GM21576 (cell line): Measurements from ENCODE around the gene RAD50.

Experiments
- ATAC-seq: cut with Tn5 transposase; IDR thresholded peaks from one replicate; pipeline ENCODE4 v1.9.1; 2021; ENCODE audit warnings: mild to moderate bottlenecking, moderate library complexity; ENCODE audit not compliant: unreplicated experiment

RAD50 gene

DNA sequence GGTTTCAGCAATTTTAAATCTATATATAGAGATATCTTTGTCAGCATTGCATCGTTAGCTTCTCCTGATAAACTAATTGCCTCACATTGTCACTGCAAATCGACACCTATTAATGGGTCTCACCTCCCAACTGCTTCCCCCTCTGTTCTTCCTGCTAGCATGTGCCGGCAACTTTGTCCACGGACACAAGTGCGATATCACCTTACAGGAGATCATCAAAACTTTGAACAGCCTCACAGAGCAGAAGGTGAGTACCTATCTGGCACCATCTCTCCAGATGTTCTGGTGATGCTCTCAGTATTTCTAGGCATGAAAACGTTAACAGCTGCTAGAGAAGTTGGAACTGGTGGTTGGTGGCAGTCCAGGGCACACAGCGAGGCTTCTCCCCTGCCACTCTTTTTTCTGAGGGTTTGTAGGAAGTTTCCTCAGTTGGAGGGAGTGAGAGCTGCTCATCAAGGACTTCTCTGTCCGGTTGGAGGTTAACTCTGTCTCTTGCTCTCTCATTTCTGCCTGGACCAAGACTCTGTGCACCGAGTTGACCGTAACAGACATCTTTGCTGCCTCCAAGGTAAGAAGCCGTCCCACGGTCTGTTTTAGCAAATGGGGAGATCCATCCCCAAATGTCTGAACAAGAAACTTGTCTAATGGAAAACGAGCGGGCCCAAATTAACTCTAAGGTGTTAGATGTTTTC lies 117.3 kb downstream of the RAD50 start, which contains the start of gene IL4:
Gene IL4, plus strand, starts transcription at position 51 of the 692 bp plus-strand sequence. Its CDS starts 62 bp downstream, at position 113.
- ATAC-seq: no peak

DNA sequence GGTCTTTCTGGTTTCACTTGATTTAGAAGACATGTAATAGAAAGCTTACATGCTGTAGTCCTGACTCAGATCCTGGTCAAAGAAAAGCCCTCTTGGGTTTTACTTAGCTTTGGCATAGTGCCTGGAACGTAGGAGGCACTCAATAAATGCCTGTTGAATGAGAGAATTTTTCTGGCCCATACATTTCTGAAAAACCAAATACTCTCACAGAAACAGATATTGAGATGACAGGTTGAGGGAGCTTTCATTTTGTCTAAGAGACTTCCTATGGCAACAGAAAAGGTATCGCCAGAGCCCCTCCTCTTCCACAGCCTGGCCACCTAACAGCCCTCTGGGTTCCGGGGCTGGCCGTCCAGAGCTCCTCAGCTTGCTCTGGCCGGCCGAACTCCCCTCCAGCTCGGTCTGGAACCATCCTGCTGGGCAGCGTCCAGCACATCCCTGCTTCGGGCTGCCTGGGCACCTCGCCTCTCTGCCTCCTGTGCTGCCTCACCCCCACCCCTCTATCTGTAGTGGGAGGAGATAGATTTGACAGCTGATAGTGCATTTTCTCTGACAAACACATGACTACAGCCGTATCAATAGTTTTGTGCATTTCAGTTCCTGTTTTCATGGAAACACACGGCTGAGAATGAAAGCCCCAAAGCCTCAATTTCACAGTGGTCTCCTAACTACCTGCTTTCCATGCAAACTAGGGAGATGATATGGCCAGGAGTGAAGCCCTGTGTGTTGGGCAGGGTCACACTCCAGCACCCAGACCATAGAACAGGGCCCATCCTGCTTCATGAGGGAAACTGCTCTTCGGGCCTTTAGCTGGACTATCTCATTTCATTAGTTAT lies 118.1 kb downstream of the RAD50 start:
- peak; percentile 66 for ATAC-seq

DNA sequence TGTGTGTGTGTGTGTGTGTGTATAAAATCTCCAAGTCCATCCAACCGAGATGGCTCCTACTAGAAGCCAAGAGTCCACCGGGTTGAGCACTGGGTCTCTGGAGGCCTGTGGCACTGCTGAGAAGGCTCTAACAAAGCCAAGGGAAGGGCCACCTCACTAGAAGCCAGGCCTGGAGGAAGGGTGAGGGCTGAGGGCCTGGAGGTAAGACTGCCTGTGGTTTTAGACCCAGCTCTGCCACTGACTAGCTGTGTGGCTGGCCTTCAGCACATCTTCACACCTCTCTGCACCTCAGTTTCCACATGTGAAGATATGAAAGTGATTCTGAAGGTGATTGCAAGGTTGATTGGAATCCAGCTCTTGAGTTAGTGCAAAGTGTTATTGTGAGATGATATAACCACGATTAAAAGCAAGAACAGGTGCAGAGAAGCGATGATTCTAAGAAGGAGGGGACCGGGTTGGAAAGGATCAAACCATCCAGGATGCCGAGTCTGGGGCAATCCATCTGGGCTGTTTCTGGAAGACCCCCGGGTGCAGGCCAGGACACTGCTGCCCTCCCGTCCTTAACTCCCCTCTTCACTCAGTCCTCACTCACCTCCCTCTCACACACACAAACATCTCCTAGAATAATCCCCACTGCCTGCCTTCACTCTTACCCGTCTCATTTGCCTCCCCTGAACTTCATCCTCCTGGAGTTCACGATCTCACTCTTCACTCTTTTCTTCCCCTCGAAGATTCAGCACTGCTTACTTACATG lies 119.3 kb downstream of the RAD50 start:
- no peak for ATAC-seq

DNA sequence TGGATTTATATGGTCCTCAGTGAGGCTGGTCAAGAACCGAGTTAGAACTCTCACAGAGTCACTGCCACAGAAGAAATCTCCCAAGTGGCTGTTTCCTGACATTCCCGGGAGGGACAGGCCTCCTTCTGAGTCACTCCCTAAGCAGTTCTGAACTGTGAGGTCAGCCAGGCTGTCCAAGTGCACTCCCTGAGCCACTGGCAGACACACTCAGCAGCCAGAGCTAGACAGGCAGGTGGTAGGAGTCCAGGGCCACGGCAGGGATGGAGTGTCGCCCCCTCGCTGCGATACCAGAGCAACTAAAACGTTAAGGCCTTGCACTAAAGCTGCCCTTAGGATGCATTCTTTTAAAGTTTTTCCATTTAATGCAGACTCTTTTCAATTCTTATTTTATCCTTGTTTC lies 120.4 kb downstream of the RAD50 start:
- no peak for ATAC-seq

DNA sequence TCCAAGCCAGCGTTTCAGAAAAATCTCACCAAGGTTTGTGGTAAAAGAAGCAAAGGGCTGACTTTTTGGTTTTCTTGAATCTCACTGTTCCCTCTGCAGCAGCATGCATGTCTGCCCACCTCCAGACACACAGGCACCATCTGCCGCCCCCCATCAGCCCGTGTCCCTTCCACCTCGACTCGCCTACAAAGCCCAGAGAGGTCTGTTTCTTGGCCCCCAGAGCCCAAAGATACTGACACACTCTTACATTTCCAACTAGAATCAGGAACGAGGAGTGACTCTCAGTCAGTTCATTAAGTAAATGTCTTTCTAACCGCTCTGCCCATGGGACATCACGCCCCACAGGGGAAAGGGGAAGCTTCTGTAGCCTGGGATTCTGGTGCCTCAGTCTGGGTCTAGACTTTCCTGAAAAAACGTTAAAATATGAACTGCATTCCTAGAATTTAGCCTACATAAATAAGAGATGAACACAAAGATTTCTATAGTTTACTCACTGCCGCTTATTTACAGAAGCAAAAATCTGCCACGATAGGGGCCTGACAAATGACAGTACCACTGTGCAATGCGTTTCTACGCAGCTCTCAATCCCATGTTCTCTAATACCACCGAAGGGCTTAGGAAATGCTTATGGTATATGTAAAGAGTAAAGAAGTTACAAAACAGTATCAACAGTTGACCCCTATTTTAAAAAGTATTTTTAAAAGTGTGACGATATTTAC lies 121.1 kb downstream of the RAD50 start:
- no peak for ATAC-seq

DNA sequence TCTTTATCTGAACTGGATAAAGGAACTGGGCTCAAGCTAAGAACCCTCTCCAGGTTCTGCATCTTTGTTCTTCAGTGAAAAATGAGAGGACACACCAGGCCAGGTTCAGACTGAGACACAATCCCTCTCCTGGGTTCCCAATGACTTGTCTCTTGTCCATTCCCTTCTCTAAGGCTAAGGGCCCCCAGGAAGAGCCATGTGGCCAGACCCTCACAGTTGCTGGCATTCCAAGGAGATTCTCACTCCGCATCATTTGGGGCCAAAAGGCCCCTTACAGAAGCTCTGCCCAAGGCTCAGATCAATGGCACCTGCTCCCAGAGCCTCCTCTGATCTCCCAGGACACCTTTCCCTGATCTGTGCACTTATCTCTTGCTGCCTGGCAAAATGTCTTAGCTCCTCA lies 122.0 kb downstream of the RAD50 start:
- ATAC-seq: no peak

DNA sequence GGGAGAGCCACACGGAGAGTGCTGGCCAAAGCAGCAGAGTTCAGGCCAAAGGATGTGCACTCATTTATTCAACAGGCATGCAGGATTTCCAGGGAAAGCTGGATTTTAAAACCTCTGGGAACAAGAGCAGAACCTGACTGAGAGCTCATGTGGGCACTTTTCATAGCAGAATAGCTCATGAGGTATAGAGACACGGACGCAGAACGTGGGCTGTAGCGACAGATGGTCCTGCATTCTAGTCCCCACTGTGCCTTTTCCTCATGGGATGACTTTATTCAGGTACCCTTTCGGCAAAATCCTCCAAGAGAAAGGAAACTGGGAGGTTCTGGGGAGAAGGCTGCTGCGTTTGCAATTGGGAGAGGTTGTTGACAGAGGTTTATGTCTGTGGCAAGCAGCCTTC lies 122.4 kb downstream of the RAD50 start:
- ATAC-seq: no peak

DNA sequence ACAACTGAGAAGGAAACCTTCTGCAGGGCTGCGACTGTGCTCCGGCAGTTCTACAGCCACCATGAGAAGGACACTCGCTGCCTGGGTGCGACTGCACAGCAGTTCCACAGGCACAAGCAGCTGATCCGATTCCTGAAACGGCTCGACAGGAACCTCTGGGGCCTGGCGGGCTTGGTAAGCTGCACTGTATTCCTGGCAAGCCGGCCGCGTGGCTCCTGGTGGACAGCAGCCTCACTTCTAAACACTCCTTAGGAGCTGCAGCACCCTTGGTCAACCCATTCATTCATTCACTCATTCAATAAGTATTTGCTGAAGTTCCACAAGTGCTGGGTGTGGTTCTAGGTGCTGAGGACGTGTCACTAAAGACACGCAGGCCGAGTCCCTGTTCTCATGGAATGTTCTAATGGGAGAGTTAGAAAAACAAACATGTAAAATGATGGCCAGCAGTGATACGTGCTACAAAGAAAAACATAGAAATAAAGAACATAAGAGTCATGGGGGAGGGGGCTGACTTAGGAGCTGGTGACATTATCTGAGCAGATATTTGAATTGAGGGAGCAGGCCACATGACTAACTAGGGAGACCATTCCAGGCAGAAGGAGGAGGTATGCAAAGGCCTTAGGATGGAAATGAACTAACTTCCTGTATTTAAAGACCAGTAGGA lies 123.1 kb downstream of the RAD50 start:
- no peak for ATAC-seq

DNA sequence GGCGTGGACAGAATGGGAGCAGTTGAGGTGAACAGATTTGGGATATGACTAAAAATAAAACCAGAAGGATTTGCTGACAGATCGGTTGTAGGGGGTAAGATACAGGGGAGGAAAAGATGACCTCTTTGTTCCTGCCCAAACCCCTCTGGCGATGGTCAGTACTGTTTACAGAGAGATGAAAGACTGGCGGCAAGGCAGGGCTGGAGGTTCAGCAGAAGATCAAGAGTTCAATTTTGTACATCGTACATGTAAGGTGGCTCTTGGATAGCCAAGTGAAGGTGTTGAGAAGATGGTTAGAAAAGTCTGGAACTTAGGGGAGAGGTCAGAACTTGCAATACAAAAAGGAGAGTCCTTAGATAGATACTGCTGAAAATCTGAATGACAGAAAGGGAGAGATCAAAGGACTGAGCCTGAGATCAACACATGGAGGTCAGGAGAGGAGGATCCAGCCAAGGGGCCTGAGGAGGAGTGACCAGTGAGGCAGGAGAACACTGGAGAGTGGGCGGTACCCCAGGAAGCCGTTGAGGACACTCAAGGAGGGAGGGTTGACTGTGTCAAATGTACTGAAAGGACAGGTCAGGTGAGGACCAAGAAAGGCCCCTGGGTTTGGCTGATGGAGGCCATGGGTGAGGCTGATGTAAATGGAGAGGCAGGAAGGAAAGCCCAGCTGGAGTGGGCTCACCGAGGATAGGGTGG lies 124.2 kb downstream of the RAD50 start:
- no peak for ATAC-seq

DNA sequence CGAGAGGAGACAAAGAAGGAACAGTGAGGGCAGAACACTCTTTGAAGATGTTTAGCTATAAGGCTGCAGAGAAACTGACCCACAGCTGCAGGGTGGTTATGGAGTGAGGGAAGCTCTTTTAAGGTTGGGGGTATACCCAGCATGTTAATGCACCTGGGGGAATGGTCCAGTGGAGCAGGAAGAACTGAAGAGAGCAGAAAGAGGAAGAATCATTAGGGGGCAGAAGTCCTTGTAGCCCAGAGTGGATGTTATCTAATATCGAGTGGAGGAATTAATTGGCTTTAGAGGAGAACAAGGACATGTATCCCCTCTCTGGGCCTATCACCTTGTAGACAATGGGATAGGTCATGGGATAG lies 124.7 kb downstream of the RAD50 start:
- ATAC-seq: no peak

DNA sequence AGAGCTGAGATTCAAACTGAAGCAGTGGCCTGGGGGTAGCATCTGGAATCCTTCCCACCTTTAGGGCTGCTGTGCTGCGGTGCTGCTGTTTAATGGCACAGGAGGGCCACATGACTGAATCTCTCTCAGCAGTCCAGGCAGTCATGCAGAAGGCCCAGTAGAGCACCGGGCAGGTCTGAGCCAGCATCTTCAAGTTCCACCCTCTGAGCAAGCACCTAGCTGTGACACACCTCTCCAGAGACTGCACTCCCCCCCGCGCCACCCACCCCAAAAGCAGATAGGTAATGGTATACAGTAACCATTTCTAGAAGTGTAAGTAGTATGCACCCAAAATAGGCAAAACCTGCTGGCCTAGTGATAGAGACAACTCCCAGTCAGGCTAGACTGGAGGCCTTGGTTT lies 125.2 kb downstream of the RAD50 start:
- ATAC-seq: no peak

DNA sequence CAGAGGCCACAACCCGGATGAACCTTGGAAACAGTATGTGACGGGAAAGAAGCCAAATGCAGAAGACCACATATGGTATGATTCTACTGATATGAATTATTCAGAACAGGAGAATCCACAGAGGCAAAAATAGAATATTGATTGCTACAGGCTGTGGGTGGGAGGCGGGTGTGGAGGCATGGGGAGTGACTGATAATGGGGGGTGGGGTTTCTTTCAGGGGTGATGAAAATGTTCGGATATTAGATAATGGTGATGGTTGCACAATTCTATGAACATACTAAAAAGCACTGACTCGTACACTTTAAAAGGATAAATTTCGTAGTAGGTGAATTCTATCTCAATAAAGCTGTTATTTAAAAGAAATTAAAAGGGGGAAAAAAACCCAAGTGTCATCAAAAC lies 127.7 kb downstream of the RAD50 start:
- ATAC-seq: no peak

DNA sequence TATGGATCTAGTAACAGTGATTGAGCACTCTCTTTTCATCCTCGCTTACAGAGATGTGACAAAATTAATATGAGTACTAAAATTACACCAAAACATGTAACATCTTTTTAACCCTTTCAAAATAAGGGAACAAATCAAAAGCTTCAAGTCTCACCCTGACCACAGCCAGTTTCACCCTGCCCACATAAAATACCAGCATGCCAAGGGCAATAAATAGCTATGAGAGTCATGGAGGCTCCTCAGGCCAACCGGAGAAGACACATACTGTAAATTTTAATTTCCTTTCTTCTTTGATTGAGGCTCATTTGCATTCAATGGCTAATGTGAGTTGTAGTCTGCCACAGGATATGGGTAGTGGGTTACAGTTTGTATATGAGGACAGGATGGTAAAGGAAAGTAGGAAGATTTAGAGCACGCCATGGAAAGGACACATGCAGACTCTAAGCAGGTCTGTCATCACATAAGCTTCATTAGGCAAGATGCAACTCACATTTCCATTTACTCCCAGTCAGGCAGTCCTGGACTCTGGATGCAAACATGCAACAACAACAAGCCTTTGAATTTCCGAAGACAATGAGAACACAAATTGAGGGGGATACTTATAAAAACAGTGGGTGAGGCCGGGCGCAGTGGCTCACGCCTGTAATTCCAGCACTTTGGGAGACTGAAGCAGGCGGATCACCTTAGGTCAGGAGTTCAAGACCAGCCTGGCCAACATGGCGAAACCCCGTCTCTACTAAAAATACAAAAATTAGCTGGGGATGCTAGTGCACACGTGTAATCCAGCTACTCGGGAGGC lies 128.3 kb downstream of the RAD50 start:
- ATAC-seq: no peak

DNA sequence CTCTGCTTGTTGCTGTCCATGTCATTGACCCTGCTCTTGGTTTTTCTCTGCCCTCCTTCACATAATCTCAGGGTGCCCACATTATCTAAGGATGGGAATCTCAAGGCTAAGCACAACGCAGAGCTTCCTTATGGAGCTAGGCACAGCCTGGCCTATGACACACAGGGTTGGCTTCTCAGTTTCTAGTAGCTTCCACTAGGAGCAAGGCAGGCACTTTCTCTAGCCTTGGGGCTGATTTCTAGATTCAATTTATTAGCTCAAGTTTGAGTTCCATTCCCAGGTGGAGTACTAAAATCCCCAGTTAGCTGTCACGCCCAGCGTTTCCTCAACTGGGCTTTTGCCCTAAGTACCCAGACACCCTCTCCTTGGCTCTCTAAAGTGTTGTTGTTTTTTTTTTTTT lies 129.4 kb downstream of the RAD50 start:
- ATAC-seq: no peak

DNA sequence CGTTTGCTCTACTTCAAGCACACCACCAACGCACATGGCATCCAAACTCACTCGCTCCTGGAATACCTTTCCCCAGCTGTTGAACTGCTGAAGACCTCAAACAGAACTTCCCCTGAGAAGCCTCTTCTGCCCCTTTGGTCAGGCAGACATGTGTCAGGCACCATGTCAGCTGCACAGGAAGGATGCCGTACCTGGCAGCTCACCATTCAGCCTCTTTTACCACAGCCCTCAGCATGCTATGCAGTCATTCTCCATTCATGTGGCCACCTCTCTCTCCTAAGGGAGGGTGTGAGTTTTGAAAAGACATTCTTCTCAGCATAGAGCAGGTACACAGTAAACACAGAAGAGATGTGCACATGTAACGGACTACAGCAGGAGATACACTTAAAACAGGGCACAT lies 131.2 kb downstream of the RAD50 start:
- no peak for ATAC-seq

DNA sequence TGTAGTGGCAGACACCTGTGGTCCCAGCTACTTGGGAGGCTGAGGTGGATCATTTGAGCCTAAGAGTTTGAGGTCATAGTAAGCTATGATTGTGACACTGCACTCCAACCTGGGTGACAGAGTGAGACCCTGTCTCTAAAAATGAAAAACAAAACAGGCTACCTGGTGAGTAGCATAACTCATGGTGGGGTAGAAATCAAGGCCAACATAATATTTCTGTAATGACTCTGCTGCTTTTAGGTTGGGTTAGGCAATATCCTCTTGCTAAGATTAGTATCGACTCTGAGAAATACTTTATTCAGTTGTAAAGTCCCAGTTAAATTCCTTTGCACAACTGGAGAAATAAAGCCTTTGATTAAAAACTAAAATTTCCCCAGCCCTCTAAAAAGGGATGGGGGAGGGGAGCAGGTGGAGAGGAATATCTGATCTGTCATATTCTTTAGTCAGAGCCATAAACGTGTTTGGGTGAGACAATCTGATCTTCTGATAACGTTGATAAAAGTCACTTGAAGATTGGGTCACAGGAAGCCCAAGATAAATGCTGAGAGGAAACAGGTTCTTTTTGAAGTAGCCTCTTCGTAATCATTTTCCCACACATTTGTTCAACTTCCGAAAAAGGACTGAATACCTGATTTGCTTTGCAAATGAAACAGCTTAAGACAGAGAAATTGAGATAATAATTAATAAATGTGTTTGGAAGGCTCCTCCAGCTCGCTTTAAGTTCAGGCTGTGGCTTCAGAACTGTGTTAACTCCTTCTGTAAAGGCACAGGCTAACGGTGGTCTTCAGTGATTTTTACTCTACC lies 132.0 kb downstream of the RAD50 start:
- ATAC-seq: no peak

DNA sequence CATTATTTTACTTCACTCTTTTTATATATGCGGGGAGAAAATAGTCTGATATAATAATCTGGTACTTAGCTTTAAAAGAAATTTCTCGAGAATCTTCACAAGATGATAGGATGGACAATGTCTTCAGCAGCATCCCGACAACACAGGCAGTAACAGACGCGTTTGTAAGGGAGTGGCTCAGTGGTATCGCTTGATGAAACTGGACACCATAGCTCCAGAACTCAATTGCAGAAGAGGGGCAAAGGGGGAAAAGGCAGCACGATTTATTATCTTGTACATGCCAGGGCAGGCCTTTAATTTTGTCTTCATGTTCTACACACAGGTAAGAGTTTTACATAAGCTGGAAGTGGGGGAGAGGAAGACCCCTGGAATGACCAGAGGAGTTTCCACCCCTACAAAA lies 132.7 kb downstream of the RAD50 start:
- ATAC-seq: no peak

DNA sequence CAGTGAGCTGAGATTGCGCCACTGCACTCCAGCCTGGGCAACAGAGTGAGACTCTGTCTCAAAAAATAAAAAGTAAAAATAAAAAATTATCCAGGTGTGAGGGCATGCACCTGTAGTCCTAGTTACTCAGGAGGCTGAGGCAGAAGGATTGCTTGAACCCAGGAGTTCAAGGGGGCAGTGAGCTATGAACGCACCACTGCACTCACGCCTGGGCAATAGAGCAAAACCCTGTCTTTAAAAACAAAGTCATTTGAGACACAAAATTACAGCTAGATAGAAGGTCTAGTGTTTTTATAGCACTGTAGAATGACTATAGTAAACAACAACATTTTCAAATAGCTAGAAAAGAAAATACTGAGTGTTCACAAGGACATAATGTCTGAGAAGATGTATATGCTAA lies 133.4 kb downstream of the RAD50 start:
- no peak for ATAC-seq
